SK-N-SH treated with all-trans-retinoic acid at 6 μM for 48 hours (cell line): Measurements from ENCODE around the gene RHCG.

Experiments used
- ATAC-seq: fragments of 200-7000 bp; cut with Tn5 transposase; 3 replicates; pipeline ENCODE4 v1.9.1; 2020; ENCODE audit warnings: mild to moderate bottlenecking, moderate library complexity
- ARNTL ChIP-seq: fragments of 450-650 bp; formaldehyde crosslinking; IDR thresholded peaks from 2 replicates; pipeline ENCODE4 v1.5.0; 2020; ENCODE audit warnings: low read depth, mild to moderate bottlenecking, moderate library complexity, borderline replicate concordance
- CSDC2 ChIP-seq: fragments of 250-450 bp; sonication (Bioruptor Pico); IDR thresholded peaks from 2 replicates; pipeline ENCODE4 v1.5.0; 2020; ENCODE audit warnings: mild to moderate bottlenecking, moderate library complexity
- CSRNP3 ChIP-seq: fragments of 250-450 bp; sonication (Bioruptor Pico); IDR thresholded peaks from 2 replicates; pipeline ENCODE4 v1.5.1; 2021; ENCODE audit warnings: mild to moderate bottlenecking, moderate library complexity
- ESRRG ChIP-seq: fragments of 250-450 bp; sonication (Bioruptor Pico); IDR thresholded peaks from 2 replicates; pipeline ENCODE4 v1.6.1; 2021; ENCODE audit warnings: mild to moderate bottlenecking
- ISL1 ChIP-seq: fragments of 250-450 bp; sonication (Bioruptor Pico); IDR thresholded peaks from 2 replicates; pipeline ENCODE4 v2.1.2; 2022; ENCODE audit warnings: mild to moderate bottlenecking, moderate library complexity
- OSR1 ChIP-seq: fragments of 250-450 bp; sonication (Bioruptor Pico); IDR thresholded peaks from 2 replicates; pipeline ENCODE4 v1.8.0; 2022; ENCODE audit warnings: moderate library complexity, mild to moderate bottlenecking, inconsistent platforms
- POU6F1 ChIP-seq: fragments of 250-450 bp; sonication (Bioruptor Pico); IDR thresholded peaks from 2 replicates; pipeline ENCODE4 v1.8.0; 2021; ENCODE audit warnings: low read depth, mild to moderate bottlenecking, moderate library complexity, borderline replicate concordance
- PPARA ChIP-seq: fragments of 250-450 bp; sonication (Bioruptor Pico); IDR thresholded peaks from 2 replicates; pipeline ENCODE4 v1.5.0; 2020; ENCODE audit warnings: mild to moderate bottlenecking, borderline replicate concordance
- SNAI2 ChIP-seq: fragments of 250-450 bp; sonication (Bioruptor Pico); IDR thresholded peaks from 2 replicates; pipeline ENCODE4 v1.5.0; 2020; ENCODE audit warnings: mild to moderate bottlenecking, moderate library complexity
- TCF4 ChIP-seq: fragments of 250-450 bp; sonication (Bioruptor Pico); IDR thresholded peaks from 2 replicates; pipeline ENCODE4 v1.8.0; 2021; ENCODE audit warnings: mild to moderate bottlenecking, moderate library complexity, borderline replicate concordance
- TOX ChIP-seq: fragments of 250-450 bp; sonication (Bioruptor Pico); IDR thresholded peaks from 2 replicates; pipeline ENCODE4 v1.8.0; 2021; ENCODE audit warnings: mild to moderate bottlenecking, moderate library complexity, borderline replicate concordance
- TSHZ2 ChIP-seq: fragments of 250-450 bp; sonication (Bioruptor Pico); IDR thresholded peaks from 2 replicates; pipeline ENCODE4 v1.5.0; 2020; ENCODE audit warnings: mild to moderate bottlenecking, moderate library complexity
- ZC3H10 ChIP-seq: fragments of 250-450 bp; sonication (Bioruptor Pico); IDR thresholded peaks from 2 replicates; pipeline ENCODE4 v1.5.1; 2021; ENCODE audit warnings: mild to moderate bottlenecking, moderate library complexity
- ZFP3 ChIP-seq: fragments of 250-450 bp; sonication (Bioruptor Pico); IDR thresholded peaks from 2 replicates; pipeline ENCODE4 v1.5.0; 2020; ENCODE audit warnings: mild to moderate bottlenecking, moderate library complexity
- ZFP30 ChIP-seq: fragments of 450-650 bp; formaldehyde crosslinking; IDR thresholded peaks from 2 replicates; pipeline ENCODE4 v1.5.0; 2022; ENCODE audit warnings: mild to moderate bottlenecking, moderate library complexity
- ZNF565 ChIP-seq: fragments of 450-650 bp; formaldehyde crosslinking; conservative IDR thresholded peaks from 2 replicates; pipeline ENCODE4 v1.5.0; 2020; ENCODE audit warnings: low read depth, mild to moderate bottlenecking, moderate library complexity
- ZNF70 ChIP-seq: fragments of 450-650 bp; formaldehyde crosslinking; IDR thresholded peaks from 2 replicates; pipeline ENCODE4 v1.5.0; 2020; ENCODE audit warnings: mild to moderate bottlenecking, moderate library complexity
- ZNF8 ChIP-seq: fragments of 450-650 bp; formaldehyde crosslinking; IDR thresholded peaks from 2 replicates; pipeline ENCODE4 v1.5.0; 2020; ENCODE audit warnings: mild to moderate bottlenecking, moderate library complexity
- TF ChIP-seq, protein P1 (sequence below): fragments of 250-450 bp; sonication (Bioruptor Pico); IDR thresholded peaks from 2 replicates; pipeline ENCODE4 v1.8.0; 2020; ENCODE audit warnings: mild to moderate bottlenecking, moderate library complexity, borderline replicate concordance

RHCG gene

GRCh38 chr15:89496155-89497098 is at the start of gene RHCG:
Gene RHCG, minus strand, starts transcription at chr15:89496583. Its CDS starts 39 bp downstream, at chr15:89496544.
- no peak for ATAC-seq
- TF ChIP-seq SNAI2 (CRISPR knock-in tag) (no peak), POU6F1 (no peak)
- TF ChIP-seq, protein P1, sequence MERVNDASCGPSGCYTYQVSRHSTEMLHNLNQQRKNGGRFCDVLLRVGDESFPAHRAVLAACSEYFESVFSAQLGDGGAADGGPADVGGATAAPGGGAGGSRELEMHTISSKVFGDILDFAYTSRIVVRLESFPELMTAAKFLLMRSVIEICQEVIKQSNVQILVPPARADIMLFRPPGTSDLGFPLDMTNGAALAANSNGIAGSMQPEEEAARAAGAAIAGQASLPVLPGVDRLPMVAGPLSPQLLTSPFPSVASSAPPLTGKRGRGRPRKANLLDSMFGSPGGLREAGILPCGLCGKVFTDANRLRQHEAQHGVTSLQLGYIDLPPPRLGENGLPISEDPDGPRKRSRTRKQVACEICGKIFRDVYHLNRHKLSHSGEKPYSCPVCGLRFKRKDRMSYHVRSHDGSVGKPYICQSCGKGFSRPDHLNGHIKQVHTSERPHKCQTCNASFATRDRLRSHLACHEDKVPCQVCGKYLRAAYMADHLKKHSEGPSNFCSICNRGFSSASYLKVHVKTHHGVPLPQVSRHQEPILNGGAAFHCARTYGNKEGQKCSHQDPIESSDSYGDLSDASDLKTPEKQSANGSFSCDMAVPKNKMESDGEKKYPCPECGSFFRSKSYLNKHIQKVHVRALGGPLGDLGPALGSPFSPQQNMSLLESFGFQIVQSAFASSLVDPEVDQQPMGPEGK (CRISPR knock-in tag): no peak

GRCh38 chr15:89543389-89543788 is 47.0 kb upstream of the RHCG start:
- TF ChIP-seq ARNTL (no peak), ISL1 (CRISPR knock-in tag) (no peak), TSHZ2 (CRISPR knock-in tag) (no peak), PPARA (CRISPR knock-in tag) (no peak), SNAI2 (CRISPR knock-in tag) (no peak), ZNF565 (CRISPR knock-in tag) (no peak), ZNF8 (no peak), ZFP30 (CRISPR knock-in tag) (no peak)
- ATAC-seq: no peak

- no peak for ATAC-seq
- TF ChIP-seq ISL1 (CRISPR knock-in tag): no peak
- no peak for TF ChIP-seq ZC3H10
- no peak for TF ChIP-seq POU6F1
- TF ChIP-seq ZNF565 (CRISPR knock-in tag): no peak
- TF ChIP-seq ARNTL: no peak
- TF ChIP-seq SNAI2 (CRISPR knock-in tag): no peak
- no peak for TF ChIP-seq ZFP30 (CRISPR knock-in tag)
- TF ChIP-seq, all 23 proteins: peak for 0
Observed at GRCh38 chr15:89542369-89542768, 46.0 kb upstream of the RHCG start.

- TF ChIP-seq ZFP3 (CRISPR knock-in tag) (no peak), ESRRG (CRISPR knock-in tag) (no peak), TOX (CRISPR knock-in tag) (no peak)
- no peak for ATAC-seq
Observed at GRCh38 chr15:89539027-89539426, 42.6 kb upstream of the RHCG start.

- ATAC-seq: peak; percentile 60
- TF ChIP-seq POU6F1 (no peak), PPARA (CRISPR knock-in tag) (no peak), CSDC2 (CRISPR knock-in tag) (no peak), SNAI2 (CRISPR knock-in tag) (no peak), ZNF8 (no peak), ZFP30 (CRISPR knock-in tag) (no peak), CSRNP3 (CRISPR knock-in tag) (no peak), ZC3H10 (no peak), ZNF70 (CRISPR knock-in tag) (no peak), TCF4 (CRISPR knock-in tag) (no peak), OSR1 (CRISPR knock-in tag) (no peak)
Observed at GRCh38 chr15:89533861-89534544, 37.6 kb upstream of the RHCG start.
